MM.1S (cell line): ENCODE results near the gene CYP2D6.
"Not testable (repeated sequence)": the region's sequence is repeated elsewhere in the genome, so short reads cannot be mapped to it uniquely, and the experiment has no call there.

ENCODE experiments used
- DNase-seq: peaks from one replicate; pipeline ENCODE4 v3.0.0-alpha.2; 2015
- H2AFZ ChIP-seq: fragments of 300-600 bp; sonication (generic); 2 replicates; pipeline ENCODE4 v1.6.0; 2016; ENCODE audit warnings: antibody characterized with exemption, low read length
- H3F3A ChIP-seq: fragments of 300-600 bp; sonication (generic); 2 replicates; pipeline ENCODE4 v1.6.1; 2016; ENCODE audit warnings: mild to moderate bottlenecking, antibody characterized with exemption, low read length, moderate library complexity, mixed read lengths; ENCODE audit not compliant: insufficient read depth
- H3K27ac ChIP-seq: fragments of 300-600 bp; sonication (generic); 2 replicates; pipeline ENCODE4 v1.5.1; 2016; ENCODE audit warnings: mild to moderate bottlenecking, low read length
- H3K27me3 ChIP-seq: fragments of 300-600 bp; sonication (generic); replicated peaks from 2 replicates; pipeline ENCODE4 v1.6.0; 2016; ENCODE audit warnings: low read length; ENCODE audit not compliant: insufficient read depth
- H3K36me3 ChIP-seq: fragments of 300-600 bp; sonication (generic); replicated peaks from 2 replicates; pipeline ENCODE4 v1.6.1; 2016; ENCODE audit warnings: mild to moderate bottlenecking, low read length, mixed read lengths; ENCODE audit not compliant: insufficient read depth
- H3K4me1 ChIP-seq: fragments of 300-600 bp; sonication (generic); 2 replicates; pipeline ENCODE4 v1.6.1; 2016; ENCODE audit warnings: low read length, mixed read lengths
- H3K4me2 ChIP-seq: fragments of 300-600 bp; sonication (generic); 2 replicates; pipeline ENCODE4 v1.6.0; 2016; ENCODE audit warnings: low read depth, low read length
- H3K4me3 ChIP-seq: fragments of 300-600 bp; sonication (generic); 2 replicates; pipeline ENCODE4 v1.5.1; 2016; ENCODE audit warnings: low read length, mixed read lengths
- H3K79me2 ChIP-seq: fragments of 300-600 bp; sonication (generic); 2 replicates; pipeline ENCODE4 v1.6.1; 2016; ENCODE audit warnings: mixed run types, low read length, mixed read lengths
- H3K9ac ChIP-seq: fragments of 300-600 bp; sonication (generic); 2 replicates; pipeline ENCODE4 v1.6.1; 2016; ENCODE audit warnings: low read length, mixed read lengths
- H3K9me2 ChIP-seq: fragments of 300-600 bp; sonication (generic); replicated peaks from 2 replicates; pipeline ENCODE4 v1.6.1; 2016; ENCODE audit warnings: mild to moderate bottlenecking, low read length, mixed read lengths; ENCODE audit not compliant: insufficient read depth
- H3K9me3 ChIP-seq: fragments of 300-600 bp; sonication (generic); replicated peaks from 2 replicates; pipeline ENCODE4 v1.6.1; 2016; ENCODE audit warnings: mild to moderate bottlenecking, low read length, mixed read lengths; ENCODE audit not compliant: insufficient read depth
- H4K20me1 ChIP-seq: fragments of 300-600 bp; sonication (generic); 2 replicates; pipeline ENCODE4 v1.6.1; 2016; ENCODE audit warnings: mild to moderate bottlenecking, low read length, moderate library complexity, mixed read lengths; ENCODE audit not compliant: insufficient read depth
- EZH2 ChIP-seq: fragments of 300-600 bp; sonication (generic); optimal IDR thresholded peaks from 2 replicates; pipeline ENCODE3; 2017; ENCODE audit warnings: low read depth, mild to moderate bottlenecking, antibody characterized with exemption, low read length, mixed read lengths
- EZH2phosphoT487 ChIP-seq: fragments of 300-600 bp; sonication (generic); IDR thresholded peaks from 2 replicates; pipeline ENCODE4 v1.6.1; 2018; ENCODE audit warnings: antibody characterized with exemption, low read length
- TF ChIP-seq, protein P1 (sequence below): fragments of 300-600 bp; sonication (generic); IDR thresholded peaks from 2 replicates; pipeline ENCODE4 v1.5.1; 2016; ENCODE audit warnings: antibody characterized with exemption, low read length, mixed read lengths

Gene CYP2D6

DNA sequence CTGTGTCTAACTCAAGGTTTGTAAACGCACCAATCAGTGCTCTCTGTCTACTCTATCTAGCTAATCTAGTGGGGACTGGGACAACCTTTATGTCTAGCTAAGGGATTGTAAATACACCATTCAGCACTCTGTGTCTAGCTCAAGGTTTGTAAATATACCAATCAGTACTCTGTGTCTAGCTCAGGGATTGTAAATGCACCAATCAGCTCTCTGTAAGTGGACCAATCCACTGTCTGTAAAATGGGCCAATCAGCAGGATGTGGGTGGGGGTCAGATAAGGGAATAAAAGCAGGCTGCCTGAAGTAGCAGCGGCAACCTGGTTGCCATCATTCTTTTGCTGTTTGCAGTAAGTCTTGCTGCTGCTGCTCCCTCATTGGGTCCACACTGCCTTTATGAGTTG lies 8.4 kb upstream of the CYP2D6 start:
- Histone ChIP-seq H3K27me3 (no peaks in the 10 kb centered on the region), H3K9me2 (no peaks in the 10 kb centered on the region), H3K9ac (no peak overlapping the region), H2AFZ (no peak overlapping the region), H3K36me3 (no peaks in the 10 kb centered on the region), H3K27ac (no peak overlapping the region), H3K79me2 (no peaks in the 10 kb centered on the region), H3K9me3 (no peaks in the 10 kb centered on the region), H3K4me1 (no peaks in the 10 kb centered on the region), H4K20me1 (no peaks in the 10 kb centered on the region), H3K4me3 (no peak overlapping the region), H3F3A (no peaks in the 10 kb centered on the region), H3K4me2 (no peak overlapping the region)
- TF ChIP-seq EZH2 (no peak), EZH2phosphoT487 (no peak)
- TF ChIP-seq, protein P1, sequence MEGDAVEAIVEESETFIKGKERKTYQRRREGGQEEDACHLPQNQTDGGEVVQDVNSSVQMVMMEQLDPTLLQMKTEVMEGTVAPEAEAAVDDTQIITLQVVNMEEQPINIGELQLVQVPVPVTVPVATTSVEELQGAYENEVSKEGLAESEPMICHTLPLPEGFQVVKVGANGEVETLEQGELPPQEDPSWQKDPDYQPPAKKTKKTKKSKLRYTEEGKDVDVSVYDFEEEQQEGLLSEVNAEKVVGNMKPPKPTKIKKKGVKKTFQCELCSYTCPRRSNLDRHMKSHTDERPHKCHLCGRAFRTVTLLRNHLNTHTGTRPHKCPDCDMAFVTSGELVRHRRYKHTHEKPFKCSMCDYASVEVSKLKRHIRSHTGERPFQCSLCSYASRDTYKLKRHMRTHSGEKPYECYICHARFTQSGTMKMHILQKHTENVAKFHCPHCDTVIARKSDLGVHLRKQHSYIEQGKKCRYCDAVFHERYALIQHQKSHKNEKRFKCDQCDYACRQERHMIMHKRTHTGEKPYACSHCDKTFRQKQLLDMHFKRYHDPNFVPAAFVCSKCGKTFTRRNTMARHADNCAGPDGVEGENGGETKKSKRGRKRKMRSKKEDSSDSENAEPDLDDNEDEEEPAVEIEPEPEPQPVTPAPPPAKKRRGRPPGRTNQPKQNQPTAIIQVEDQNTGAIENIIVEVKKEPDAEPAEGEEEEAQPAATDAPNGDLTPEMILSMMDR = no peak
- no peak for DNase-seq

DNA sequence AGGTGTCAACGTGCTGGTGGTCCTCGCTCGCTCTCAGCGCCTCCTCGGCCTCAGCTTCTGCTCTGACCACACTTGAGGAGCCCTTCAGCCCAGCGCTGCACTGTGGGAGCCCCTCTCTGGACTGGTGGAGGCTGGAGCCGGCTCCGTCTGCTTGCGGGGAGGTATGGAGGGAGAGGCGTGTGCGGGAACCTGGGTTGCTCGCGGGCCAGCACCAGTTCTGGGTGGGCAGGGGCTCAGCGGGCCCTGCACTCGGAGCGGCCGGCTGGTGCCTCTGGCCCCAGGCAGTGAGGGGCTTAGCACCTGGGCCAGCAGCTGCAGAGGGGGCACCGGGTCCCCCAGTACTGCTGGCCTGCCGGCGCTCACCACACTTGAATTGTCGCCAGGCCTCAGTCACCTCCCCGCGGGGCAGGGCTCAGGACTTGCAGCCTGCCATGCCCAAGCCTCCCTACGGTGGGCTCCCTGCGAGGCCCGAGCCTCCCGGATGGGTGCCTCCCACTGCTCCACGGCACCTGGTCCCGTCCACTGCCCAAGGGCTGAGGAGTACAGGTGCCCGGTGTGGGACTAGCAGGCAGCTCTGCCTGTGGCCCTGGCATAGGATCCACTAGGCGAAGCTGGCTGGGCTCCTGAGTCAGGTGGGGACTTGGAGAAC lies 7.6 kb upstream of the CYP2D6 start:
- Histone ChIP-seq H2AFZ (no peak overlapping the region), H3K4me3 (no peak overlapping the region), H3K9me2 (no peaks in the 10 kb centered on the region), H3K27ac (no peak overlapping the region), H4K20me1 (no peaks in the 10 kb centered on the region), H3K36me3 (no peaks in the 10 kb centered on the region), H3K27me3 (no peaks in the 10 kb centered on the region), H3K4me2 (no peak overlapping the region), H3K9me3 (no peaks in the 10 kb centered on the region), H3K4me1 (no peaks in the 10 kb centered on the region), H3K79me2 (no peaks in the 10 kb centered on the region), H3F3A (no peaks in the 10 kb centered on the region), H3K9ac (no peak overlapping the region)
- TF ChIP-seq, protein P1 = no peak
- TF ChIP-seq EZH2 = no peak
- TF ChIP-seq EZH2phosphoT487 = no peak
- DNase-seq = no peak

DNA sequence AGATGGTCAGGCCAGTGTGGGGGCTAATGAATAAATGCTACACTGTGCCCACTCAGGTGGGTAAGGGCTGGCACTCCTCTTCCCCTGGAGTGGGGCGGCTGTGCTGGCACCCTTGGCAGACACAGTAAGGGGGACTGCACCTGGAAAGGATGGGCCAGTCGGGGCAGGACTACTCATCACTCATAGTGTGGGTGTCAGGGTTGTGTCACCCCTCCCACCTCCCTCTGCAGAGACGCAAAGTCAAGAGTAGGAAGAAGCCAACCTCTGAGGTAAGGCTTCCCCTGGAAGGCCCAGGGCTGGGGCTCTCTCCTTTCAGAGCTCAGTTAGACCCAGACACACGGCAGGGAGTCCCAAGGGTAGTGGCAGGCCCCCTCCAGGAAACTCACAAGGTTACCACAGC lies 5.1 kb upstream of the CYP2D6 start:
- H3K9me3 ChIP-seq, H3K4me3 ChIP-seq, H3K79me2 ChIP-seq, H2AFZ ChIP-seq, H3K27me3 ChIP-seq, DNase-seq, H3K4me1 ChIP-seq, H3K27ac ChIP-seq, H3F3A ChIP-seq, H3K4me2 ChIP-seq, H3K9me2 ChIP-seq, H3K9ac ChIP-seq, H3K36me3 ChIP-seq, H4K20me1 ChIP-seq: not testable (repeated sequence)

DNA sequence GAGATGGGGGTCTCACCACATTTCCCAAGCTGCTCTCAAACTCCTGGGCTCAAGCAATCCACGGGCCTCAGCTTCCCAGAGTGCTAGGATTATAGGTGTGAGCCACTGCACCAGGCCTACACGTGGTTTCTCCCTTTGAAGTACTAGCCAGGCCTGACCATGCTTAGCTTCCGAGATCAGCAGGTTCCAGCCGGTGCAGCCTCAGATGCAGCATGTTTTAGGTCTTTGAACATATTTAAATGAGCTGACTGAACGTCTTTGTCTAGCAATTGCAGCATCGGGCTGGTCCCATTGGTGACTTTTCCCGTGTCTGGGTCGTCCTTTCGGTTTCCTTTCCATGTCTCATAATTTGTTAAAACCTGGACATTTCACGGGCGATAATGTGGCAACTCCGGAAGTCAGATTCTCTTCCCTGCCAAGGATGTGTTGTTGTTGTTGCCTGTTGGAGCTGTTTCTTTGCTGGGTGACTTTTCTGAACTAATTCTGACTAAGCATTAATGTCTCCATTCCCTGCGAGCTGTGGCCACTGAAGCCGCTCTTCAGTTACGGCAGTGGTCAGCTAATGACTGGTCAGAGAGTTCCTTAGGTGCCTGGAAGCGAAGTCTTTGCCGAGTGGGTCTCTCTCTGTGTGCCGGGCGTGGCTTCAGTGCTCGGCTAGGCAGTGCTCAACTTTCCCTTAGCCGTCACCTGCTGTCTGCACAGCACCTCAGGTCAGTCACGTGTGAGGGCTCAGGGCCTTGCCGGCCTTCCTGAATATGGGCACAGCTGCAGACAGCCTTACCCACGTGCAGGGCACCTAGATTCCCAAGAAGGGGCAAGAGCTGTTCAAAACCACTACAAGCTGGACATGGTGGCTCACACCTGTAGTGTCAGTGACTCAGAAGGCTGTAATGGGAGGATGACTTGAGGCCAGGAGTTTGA lies 3.8 kb upstream of the CYP2D6 start:
- Histone ChIP-seq H3K9ac (no peak overlapping the region), H4K20me1 (no peaks in the 10 kb centered on the region), H3K79me2 (no peaks in the 10 kb centered on the region), H3K27me3 (no peaks in the 10 kb centered on the region), H3K4me3 (no peak overlapping the region), H3K4me2 (no peak overlapping the region), H3K9me2 (no peaks in the 10 kb centered on the region), H3K9me3 (no peaks in the 10 kb centered on the region), H2AFZ (no peak overlapping the region), H3K36me3 (no peaks in the 10 kb centered on the region), H3K27ac (no peak overlapping the region), H3F3A (no peaks in the 10 kb centered on the region), H3K4me1 (no peaks in the 10 kb centered on the region)
- no peak for DNase-seq
- TF ChIP-seq, protein P1 = no peak
- TF ChIP-seq EZH2phosphoT487 (no peak), EZH2 (no peak)
